RPMI8226 (cell line): ENCODE data around the gene MAGIX.
"Not testable (repeated sequence)": the region's sequence is repeated elsewhere in the genome, so short reads cannot be mapped to it uniquely, and the experiment has no call there.

Experiments
- DNase-seq: peaks from one replicate; pipeline ENCODE4 v3.0.0-alpha.2; 2015

Gene MAGIX

GRCh38 chrX:49161632-49162031 lies 926 bp upstream of the MAGIX start:
- DNase-seq: no peak

DNA sequence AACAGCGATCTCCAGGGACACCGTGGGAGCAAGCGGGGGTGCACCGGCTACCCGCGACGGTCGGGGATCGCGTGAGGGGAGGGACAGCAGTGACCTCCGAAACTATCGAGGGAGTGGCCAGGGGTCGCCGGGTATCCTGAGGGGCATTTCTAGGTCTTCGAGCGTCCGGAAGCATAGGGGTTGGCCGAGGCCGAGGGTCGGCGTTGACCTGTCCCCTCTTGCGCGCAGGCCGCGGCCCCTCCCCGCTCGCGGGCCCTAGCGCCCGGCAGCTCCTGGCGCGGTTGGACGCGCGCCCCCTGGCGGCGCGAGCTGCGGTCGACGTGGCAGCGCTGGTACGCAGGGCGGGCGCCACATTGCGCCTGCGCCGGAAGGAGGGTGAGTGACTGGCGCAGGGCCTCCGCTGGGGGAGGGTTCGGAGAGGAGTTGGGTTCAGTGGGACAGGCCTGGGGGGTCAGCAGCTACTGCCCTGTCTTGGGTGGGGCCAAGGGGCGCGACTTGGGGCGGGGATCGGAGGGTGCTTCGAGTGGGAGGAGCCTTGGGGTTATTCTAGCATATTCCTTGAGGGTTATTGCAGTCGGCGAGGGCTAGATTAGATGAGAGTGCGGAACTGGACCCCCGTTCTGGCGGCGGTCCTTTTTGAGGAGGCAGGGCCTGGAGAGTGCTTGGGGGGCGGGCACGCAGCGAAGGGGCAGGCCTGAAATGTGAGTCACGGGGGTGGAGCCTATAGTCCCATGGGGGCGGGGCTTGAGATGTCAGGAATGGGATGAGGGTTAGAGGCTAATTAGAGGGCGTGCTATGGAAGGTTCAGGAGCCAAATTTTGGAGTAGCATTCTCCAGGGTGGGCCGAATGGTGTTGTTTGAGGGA lies 1.2 kb downstream of the MAGIX start:
- peak; percentile 89 for DNase-seq

DNA sequence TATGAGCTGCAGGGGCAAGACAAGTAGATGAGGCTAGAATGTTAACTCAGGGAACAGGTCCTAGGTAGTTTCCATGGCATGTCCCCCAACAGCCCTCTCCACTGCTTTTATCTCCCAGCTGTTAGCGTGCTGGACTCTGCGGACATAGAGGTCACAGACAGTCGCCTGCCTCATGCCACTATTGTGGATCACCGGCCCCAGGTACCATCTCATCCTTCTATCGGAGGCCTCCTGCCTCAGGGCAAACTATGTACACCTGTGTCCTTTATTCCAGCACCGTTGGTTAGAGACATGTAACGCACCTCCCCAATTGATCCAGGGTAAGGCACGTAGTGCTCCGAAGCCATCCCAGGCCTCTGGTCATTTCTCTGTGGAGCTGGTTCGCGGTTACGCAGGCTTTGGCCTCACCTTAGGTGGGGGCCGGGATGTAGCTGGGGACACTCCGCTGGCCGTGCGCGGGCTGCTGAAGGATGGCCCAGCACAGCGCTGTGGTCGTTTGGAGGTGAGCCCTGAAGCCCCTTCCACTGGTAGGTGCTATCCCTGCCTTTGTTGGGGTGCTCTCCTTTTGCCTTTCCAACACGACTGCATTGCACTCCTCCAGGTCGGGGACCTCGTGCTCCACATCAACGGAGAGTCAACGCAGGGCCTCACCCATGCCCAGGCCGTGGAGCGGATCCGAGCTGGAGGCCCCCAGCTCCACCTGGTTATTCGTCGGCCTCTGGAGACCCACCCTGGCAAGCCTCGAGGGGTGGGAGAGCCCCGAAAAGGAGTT lies 2.2 kb downstream of the MAGIX start:
- no peak for DNase-seq

DNA sequence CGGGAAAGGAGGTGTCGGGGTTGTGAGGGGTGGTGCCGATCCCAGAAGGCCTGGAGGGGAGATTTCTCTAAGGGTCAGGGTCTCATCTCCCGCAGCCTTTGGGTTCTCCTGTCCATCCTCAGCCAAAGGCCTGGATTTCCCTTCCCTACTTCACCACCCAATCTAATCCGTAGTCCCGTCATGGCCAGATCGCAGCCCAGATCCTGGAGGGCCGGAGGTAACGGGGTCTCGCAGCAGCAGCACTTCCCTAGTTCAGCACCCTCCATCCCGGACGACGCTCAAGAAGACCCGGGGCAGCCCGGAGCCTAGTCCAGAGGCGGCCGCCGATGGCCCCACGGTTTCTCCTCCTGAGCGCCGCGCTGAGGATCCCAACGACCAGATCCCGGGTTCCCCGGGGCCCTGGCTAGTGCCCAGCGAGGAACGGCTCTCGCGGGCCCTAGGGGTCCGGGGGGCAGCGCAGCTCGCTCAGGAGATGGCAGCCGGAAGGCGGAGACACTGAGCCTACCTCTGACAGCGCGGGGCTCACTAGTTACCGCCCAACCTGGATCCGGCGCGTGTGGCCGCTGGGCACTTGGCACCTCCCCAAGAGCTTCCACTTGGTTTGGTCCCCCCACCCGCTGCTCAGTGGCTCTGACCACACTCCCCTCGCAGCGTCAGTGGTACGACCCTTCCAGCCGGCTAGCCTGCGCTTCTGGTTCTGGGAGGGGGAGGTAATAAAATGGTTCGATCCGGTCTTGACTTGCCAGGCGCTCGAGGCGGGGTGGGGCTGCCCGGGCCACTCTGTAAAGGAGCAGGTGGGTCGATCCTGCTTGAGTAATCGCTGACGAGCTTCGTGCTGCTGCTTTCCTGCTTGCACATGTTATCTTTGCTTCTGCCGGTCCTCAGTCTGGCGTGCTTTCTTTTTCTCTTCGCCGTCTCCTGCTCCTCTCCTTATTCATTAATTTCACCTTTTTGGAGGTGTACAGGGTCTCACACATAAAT lies 3.6 kb downstream of the MAGIX start:
- peak; percentile 91 for DNase-seq

DNA sequence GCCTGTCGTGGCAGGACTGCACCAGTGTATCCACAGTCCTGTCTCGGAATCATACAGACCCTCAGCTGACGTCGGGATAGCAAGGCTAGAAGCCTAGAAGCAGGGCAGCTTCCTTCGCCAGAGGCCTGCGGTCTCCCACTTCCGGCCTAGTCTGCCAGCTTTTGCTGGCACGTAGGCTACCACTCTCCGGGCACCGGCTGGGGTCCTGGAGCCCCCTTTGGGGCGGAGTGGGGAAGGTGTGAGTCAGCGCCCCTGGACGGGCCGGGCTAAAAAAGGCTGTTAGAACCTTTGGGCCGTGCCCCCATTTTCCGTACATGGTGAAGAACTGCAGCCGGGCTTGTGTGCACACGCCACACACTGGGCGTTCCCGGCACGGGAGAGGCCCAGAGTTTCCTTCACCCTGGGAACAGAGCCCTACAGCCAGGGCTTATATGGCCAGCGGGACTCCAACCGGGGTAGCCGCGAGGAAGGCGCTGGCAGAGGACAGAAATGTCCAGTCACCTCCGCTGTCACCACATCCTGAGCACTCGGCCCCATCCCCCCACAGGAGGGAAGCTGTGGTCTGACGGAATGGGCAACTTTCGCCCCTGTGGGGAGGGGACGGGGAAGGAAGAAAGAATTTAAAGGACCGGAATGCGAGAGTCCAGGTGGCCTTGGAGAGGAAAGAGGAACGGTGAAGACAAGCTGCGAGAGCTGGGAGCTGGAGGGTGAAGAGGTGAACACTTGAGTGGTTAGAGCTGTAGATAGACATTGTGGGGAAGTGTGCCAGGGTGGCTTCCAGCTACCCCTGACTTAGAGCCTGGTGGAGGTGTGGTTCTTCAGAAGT lies 4.6 kb downstream of the MAGIX start:
- DNase-seq: peak; percentile 90

DNA sequence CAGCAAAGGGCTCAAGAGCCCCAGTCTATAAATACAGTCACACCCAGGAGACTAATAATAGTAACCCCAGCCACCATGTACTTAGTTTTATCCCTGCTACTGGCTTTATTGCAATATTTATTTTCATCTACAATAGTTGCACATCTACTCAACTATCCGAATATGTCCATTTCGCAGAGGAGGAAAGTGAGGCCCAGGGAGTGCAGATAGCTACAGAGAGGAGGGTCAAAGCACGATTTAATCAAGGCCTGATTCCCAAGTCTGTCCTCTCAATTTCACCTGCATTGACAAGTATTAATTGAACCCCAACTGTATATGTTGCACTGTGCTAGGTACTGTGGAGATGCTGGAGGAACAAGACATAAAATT lies 5.2 kb downstream of the MAGIX start:
- no peak for DNase-seq

GRCh38 chrX:49171752-49172279 lies 9.3 kb downstream of the MAGIX start, which contains the start of gene PLP2:
TSS of gene PLP2 (plus strand) at chrX:49171898. CDS start at chrX:49172001, 103 bp downstream.
- peak; percentile 81 for DNase-seq

GRCh38 chrX:49172280-49172780 lies 9.8 kb downstream of the MAGIX start:
- DNase-seq: peak; percentile 90

GRCh38 chrX:49173544-49173943 lies 11.0 kb downstream of the MAGIX start:
- DNase-seq: not testable (repeated sequence)

- no peak for DNase-seq
These were observed 12.2 kb downstream of the MAGIX start for GRCh38 chrX:49174723-49175122.

- no peak for DNase-seq
These were observed 13.1 kb downstream of the MAGIX start for GRCh38 chrX:49175435-49176274.

DNA sequence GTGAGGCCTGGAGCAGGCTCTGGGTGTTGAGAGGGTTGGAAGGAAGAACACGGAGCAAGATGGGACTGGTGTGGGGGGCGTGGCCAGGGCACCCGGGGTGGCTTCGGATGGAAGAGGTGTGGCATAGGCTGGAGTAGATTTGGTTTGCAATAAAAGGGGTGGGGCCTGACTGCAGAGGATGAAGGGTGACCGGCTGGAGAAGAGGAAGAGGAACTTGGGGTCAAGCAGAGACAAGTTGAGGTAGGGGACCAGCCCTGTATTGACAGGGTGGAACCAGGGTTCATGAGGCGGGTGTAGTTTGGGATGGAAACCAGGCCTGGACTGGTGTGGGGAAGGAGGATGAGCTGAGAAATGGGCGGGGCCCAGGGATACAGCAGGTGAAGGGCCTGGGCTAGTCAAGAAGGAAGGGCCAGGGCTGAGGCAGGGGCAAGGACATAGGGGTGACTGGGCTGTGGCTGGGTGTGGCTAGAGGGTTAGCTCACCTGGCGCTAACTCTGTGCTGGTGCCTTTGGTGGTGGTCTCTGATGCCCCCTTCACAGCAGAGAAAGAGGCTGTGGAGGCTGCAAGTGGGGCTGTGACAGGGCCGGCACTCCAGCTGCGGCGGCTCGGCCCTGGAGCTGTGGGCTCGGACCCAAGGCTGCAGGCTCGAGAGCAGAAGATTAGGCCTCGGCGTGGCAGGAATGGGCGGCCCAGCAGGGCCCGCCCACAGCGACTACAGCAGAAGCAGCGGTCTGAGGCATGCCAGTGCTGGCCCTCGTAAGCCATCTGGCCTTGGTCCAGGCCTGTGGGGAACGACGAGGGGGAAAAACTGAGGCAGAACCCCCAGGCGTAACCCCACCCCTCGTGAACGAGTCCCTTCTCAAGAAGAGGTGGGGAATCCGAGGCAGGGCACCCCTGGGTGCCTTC lies 14.1 kb downstream of the MAGIX start:
- DNase-seq: no peak

- peak; percentile 33 for DNase-seq
These were observed 14.8 kb downstream of the MAGIX start for GRCh38 chrX:49177338-49177833.

GRCh38 chrX:49177873-49178480 lies 15.4 kb downstream of the MAGIX start:
- no peak for DNase-seq

- no peak for DNase-seq
These were observed 16.0 kb downstream of the MAGIX start for GRCh38 chrX:49178537-49178936.

- DNase-seq: no peak
These were observed 16.8 kb downstream of the MAGIX start for GRCh38 chrX:49179358-49179757.

GRCh38 chrX:49183701-49184281 lies 21.2 kb downstream of the MAGIX start:
- no peak for DNase-seq
